Stimulated activated CD8-positive, alpha-beta memory T cell treated with anti-CD3 and anti-CD28 coated beads, Interleukin-12 subunit alpha, Interleukin-12 subunit beta, amount 100 ng/mL, for 4 hours (primary cell): ENCODE measurements around the gene MAOA.
"Not testable (repeated sequence)": the region's sequence is repeated elsewhere in the genome, so short reads cannot be mapped to it uniquely, and the experiment has no call there.

ENCODE experiments used
- DNase-seq: peaks from one replicate; pipeline ENCODE4 v3.0.0-alpha.2; 2020; ENCODE audit warnings: low read depth

MAOA gene

DNA sequence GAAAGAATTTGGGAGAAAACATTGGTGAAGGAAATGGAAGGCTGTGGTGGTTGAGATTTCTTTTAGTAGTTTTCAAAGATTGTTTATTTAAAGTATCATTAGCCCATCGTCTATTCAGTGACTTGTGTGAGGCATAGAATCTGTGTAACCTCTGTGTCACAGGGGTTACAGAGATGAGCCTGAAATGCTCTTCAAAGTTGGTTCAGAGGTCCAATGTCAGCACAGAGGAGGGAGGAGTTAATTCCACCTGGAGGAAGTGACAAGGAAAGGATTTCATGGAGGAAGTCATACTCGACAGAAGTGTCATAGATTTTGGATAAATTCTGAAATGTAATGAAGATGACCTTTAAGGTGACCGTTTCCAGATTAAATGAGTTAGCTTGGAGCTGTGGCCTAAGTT is 8.2 kb downstream of the MAOA start:
- no peak for DNase-seq

DNA sequence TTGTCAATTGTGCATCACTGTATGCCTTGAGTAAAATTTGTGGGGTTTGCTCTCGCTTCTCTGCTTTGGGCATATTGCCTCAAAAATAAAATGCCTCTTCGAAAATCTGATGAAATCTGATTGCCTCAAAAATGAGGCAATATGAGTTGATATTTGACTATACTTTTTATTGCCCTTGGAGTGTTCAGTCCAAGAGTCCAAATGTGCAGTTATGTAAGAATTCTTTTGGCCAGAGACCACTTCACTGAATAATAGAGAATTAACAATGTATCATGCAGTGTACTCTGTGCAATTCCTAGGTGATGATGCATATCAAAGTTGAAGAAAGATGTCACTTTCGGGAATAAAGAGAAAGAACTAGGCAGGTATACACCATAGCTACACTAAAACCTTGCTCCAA is 8.6 kb downstream of the MAOA start:
- DNase-seq = no peak

- no peak for DNase-seq
Measured at GRCh38 chrX:43666311-43666912, 10.3 kb downstream of the MAOA start.

DNA sequence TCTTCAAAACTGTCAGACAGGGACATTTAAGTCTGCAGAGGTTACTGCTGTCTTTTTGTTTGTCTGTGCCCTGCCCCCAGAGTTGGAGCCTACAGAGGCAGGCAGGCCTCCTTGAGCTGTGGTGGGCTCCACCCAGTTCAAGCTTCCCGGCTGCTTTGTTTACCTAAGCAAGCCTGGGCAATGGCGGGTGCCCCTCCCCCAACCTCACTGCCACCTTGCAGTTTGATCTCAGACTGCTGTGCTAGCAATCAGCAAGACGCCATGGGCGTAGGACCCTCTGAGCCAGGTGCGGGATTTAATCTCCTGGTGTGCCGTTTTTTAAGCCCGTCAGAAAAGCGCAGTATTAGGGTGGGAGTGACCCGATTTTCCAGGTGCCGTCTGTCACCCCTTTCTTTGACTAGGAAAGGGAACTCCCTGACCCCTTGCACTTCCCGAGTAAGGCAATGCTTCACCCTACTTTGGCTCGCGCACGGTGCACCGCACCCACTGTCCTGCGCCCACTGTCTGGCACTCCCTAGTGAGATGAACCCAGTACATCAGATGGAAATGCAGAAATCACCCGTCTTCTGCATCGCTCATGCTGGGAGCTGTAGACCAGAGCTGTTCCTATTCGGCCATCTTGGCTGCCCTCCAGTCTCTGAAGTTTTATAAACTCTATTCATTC is 20.0 kb downstream of the MAOA start:
- DNase-seq = not testable (repeated sequence)

DNA sequence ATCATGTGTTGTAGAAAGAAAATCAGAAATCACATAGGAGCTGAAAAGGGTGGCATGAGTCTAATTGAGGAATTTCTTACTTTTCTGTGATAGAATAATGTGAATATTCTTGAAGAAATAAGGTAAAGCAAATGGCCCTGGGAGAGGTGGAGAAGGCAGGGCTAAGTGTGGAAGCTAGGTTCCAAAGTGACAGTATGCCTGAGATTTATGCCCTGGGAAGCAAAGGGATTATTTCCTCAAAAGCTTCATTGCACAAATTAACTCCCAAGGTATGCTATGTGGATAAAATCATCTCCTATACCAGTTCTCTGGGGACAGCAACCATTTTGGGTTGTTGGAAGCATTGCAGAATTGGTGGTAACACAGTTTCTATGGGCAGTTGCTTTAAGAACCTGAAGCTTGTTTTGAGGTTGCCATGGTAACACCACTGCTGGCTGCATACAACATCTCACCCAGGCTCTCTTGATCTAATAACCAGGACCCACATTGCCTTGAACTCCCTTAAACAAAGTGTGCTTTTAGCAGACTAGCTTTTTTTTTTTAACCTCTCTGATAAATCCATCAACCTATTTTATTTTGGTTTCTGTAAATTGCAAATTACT is 21.0 kb downstream of the MAOA start:
- DNase-seq = no peak

GRCh38 chrX:43677993-43678392 is 21.9 kb downstream of the MAOA start:
- no peak for DNase-seq

DNA sequence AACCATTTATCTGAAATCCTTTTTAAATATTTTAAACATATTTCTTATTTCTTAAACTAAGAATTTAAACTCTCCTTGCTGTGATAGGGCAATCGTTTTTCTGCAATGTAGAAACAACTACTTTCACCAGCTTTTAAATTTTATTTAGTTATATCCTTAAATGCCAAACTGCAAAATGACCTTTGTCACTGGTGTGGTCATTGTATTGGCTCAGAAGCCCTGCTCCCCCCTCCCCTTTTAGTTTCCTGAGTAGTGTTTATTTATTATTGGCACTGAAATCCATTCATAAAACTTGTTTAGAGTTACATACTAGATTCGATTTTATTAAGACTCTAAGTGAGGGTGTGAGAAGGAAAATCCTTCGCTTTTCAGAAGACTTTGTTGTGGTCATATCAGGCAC is 23.0 kb downstream of the MAOA start:
- DNase-seq = no peak

GRCh38 chrX:43679778-43680177 is 23.7 kb downstream of the MAOA start:
- no peak for DNase-seq

- DNase-seq = no peak
Measured at GRCh38 chrX:43682726-43683125, 26.6 kb downstream of the MAOA start.

- no peak for DNase-seq
Measured at GRCh38 chrX:43685221-43685620, 29.1 kb downstream of the MAOA start.

DNA sequence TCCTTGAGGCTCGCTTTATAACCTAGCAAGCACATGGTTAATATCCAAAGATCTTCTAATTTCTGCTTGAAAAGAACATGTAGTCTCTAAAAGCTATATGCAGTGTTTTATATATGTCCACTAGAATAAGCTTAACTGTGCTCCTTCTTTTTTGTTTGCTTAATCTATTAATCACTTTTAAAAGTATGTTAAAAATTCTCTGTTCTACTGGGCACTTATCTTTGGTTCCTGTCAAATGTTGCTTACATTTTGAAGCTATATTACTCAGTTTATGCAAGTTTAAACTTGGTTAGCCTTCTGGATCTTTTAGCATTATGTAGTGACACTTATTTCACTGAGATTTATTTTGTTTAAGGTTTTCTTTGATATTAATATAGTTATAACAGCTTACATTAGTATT is 32.5 kb downstream of the MAOA start:
- DNase-seq = no peak

DNA sequence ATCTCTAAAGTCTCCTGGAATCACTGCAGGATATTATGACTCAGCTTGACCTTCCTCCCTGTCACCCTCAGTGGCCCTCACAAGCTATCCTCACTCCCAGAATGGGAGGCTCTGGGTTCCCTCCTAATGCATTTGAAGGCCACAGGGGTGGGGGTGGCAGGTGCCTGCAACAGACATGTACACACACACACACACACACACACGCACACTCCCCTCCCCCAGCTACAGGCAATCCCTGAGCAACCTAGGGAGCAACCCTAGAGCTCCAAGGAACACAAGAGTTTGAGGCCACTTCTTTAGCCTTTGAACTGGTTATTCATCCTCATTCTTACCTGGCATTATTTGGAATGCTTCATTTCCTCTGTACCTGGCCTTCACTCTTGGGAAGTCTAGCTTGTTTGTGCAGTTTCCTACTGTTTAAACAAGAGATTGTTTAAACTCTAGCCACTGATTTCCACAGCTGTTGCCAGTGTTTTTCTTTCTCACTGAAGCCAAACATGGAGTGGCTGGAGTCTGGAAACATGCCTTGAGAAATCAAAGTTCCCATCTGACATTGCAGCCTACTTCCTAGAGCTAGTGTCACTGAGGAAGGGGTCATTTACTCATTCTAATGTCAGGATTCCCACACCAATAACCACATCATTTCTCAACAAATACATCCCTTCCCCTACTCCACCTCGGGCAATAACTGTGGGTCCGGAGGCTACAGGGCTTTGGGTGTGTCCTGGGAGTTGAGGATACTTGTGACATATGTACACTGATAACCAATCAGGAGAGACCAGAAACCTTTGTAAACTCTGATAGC is 37.7 kb downstream of the MAOA start:
- no peak for DNase-seq

- no peak for DNase-seq
Measured at GRCh38 chrX:43699475-43699874, 43.4 kb downstream of the MAOA start.

DNA sequence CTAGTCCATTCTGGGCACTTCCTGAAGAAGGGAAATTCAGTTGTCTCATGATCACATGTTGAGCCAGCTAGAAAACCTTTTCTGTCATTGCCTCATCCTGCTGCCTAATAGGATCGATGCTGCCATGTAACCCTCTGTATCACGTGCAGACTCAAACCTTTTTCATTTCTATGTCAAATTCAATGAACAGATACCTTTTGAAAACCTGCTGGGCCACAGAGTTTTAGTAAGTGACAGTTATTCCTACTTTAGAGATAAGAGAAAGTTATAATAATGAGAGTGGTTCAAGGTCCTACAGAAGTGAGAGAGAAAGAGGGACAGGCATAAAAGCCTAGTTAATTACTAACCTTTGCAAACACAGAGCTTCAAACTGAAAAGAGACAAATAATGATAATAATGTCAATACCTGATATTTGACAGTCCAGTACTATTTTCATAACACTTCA is 46.0 kb downstream of the MAOA start:
- DNase-seq = no peak

GRCh38 chrX:43702660-43703059 is 46.6 kb downstream of the MAOA start:
- DNase-seq = no peak

DNA sequence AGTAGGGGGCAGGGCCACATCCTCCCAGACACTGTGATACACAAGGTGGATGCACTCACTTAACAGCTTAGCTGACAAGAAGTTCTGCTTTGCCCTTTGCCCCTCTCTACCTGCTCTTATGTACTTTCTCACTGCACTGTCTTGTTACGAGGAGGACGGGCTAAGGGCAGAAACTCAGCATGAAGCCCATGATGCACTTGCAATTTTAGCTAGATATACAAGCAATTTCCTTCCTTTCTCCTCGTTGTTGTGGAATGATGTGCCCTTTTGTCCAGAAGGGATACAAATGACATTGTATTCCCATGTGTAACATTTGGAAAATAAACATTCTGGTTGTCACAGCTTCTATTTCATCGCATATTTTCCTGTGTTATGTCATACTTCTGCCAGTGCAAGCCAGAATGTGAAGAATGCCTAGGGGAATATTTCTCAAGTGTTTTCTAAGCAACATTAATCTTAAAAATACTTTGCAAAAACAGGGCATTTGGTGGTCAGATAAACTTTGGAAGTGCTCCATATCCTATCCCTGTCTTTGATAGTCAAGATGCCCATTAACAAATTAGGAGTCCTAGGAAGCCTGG is 47.2 kb downstream of the MAOA start:
- no peak for DNase-seq

GRCh38 chrX:43706786-43707370 is 50.8 kb downstream of the MAOA start:
- DNase-seq = no peak

DNA sequence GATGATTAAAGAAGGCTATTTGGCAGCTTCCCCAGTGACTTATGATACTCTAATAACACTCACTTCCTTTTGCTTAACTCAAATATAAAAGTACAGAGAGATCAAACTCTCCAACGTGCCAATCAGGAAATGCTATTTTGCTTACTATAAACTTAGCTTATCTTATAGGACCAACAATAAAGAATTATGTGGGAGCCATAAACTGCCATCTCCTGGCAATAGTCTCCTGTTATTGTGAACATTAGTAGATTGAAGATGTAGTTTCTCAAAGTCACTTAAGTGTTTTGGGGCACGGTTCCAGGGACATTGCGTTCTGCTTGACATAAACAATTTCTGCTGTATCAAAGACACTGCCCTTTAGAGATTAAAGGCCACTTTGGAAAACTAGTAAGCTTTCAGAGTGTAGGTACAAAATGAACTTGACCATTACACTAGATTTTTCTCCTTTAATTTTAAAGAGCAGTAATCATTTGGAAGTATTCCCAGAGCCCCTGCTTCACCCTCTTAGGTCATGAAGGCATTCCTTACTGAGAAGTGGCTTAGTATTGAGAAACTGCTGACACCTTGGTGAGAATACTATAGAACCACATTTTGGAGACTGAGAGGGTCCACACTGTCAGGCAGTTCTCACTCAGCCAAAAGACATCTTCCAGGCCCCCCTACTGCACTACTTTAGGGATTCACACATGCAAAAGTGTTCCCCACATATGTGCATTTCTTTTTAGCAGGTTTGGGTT is 51.9 kb downstream of the MAOA start:
- no peak for DNase-seq

- no peak for DNase-seq
Measured at GRCh38 chrX:43716144-43716543, 60.0 kb downstream of the MAOA start.

DNA sequence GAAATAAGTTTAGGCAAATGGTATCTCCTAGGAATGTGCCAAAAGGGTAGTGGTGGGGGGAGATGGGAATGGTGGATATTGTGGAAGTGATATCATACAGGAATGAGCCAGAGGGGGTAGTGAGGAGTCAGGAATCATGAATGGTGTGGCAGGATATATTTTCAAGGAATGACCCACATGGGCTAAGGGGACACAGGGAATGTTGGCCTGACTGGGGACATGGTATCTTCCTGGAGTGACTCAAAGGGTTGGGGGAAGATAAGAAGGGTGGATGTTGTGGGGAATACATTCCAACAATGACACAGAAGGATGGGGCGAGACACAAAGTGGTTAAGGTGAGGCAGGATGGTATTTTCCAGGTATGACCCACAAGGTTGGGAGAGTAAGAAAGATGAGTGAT is 60.6 kb downstream of the MAOA start:
- DNase-seq = no peak

DNA sequence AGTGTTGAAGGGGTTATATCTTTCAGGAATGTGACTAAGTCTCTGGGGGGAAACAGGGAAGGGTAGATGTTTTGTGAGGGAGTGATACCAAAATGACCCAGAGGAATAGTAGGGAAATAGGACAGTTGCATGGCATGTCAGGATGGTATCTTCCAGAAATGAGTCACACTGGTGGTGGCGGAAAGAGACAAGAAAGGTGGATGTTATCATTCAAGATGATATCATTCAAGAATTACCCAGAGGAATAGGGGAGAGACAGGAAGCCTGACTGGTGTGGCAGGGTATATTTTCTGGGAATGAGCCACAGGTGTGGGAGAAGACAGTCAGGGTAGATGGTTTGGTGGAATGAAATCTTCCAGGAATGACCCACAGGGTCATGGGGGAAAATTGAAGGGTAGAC is 61.1 kb downstream of the MAOA start:
- DNase-seq = no peak
